Measurements from ENCODE around the gene MCMBP.

The MCMBP gene

DNA sequence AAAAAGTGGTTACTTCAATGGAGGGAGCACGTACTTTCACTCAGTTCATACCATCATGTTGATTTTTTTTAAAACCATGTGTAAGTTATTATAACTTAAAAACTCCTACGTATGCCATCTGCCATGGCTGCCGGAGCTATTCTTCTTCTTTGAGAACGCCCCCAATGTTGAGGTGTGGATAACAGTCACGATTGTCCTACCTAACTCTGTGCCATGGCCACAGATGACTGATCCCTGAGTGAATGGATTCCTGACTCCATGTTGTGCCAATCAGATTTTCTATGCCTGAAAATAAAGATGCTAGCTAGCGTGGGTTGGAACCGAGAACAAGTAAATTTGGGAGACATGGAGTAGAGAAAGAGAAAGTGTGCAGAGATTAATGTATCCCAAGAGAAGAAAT, 5.3 kb downstream of the MCMBP start:
- no CpG with 5 or more reads among the region's 7 CpGs for WGBS, 2 donors (ENCODE audit: extremely low coverage in 2 of 2, insufficient read length in 2 of 2, insufficient replicate concordance in 1 of 2)
- H2BK120ac ChIP-seq (ENCODE audit: low read depth, low read length) = no peak overlapping the region
- no peak overlapping the region for H2AFZ ChIP-seq (ENCODE audit: low read length)
- peaks cover 2 to 25% of the 10 kb centered on the region in 2 donors for H3K9me3 ChIP-seq (replicated peaks in 1 of 2; ENCODE audit: control insufficient read depth in 2 of 2, insufficient read depth in 1 of 2, low read depth in 1 of 2, low read length in 2 of 2)
- H3K18ac ChIP-seq (ENCODE audit: low read length) = no peak overlapping the region
- H3K27me3 ChIP-seq (ENCODE audit: control insufficient read depth in 3 of 3, insufficient read depth in 3 of 3, low read depth in 1 of 3, low read length in 3 of 3) = no peaks in the 10 kb centered on the region
- H3K4ac ChIP-seq (ENCODE audit: low read length) = no peak overlapping the region
- no peak overlapping the region for H2AK5ac ChIP-seq (ENCODE audit: low read depth, low read length)
- peaks cover 2% of the 10 kb centered on the region for H3K79me1 ChIP-seq (ENCODE audit: low read depth, low read length)
- no peak overlapping the region for H4K91ac ChIP-seq (ENCODE audit: low read depth, low read length, poor library complexity)
- peaks cover 2 to 47% of the 10 kb centered on the region in 2 donors for H3K36me3 ChIP-seq (replicated peaks in 1 of 2; ENCODE audit: control insufficient read depth in 2 of 2, insufficient read depth in 2 of 2, low read length in 2 of 2)
- H3K9ac ChIP-seq (ENCODE audit: low read depth, low read length, poor library complexity) = no peak overlapping the region
- H2BK12ac ChIP-seq (ENCODE audit: low read length) = no peak overlapping the region
- DNase-seq (ENCODE audit: low spot score) = no peak
- no peak overlapping the region for H3K14ac ChIP-seq (ENCODE audit: low read length)
- no peak overlapping the region for H3K27ac ChIP-seq (replicated peaks; ENCODE audit: low read length)
- H4K8ac ChIP-seq (ENCODE audit: low read depth, low read length) = no peak overlapping the region
- no peak overlapping the region for H2BK15ac ChIP-seq (ENCODE audit: low read length)
- no peak overlapping the region for H2BK5ac ChIP-seq (ENCODE audit: low read length)
- H3K4me1 ChIP-seq (ENCODE audit: control insufficient read depth in 2 of 2, insufficient read depth in 1 of 2, low read depth in 1 of 2, low read length in 2 of 2) = peaks cover 0 to 2% of the 10 kb centered on the region in 2 donors
- no peak overlapping the region for H3K23ac ChIP-seq (ENCODE audit: low read depth, low read length, poor library complexity)
- no peak overlapping the region for H3K4me3 ChIP-seq (ENCODE audit: low read length in 2 of 2)
- no peak overlapping the region for H3K4me2 ChIP-seq (ENCODE audit: insufficient read depth, low read length, poor library complexity, severe bottlenecking)

DNA sequence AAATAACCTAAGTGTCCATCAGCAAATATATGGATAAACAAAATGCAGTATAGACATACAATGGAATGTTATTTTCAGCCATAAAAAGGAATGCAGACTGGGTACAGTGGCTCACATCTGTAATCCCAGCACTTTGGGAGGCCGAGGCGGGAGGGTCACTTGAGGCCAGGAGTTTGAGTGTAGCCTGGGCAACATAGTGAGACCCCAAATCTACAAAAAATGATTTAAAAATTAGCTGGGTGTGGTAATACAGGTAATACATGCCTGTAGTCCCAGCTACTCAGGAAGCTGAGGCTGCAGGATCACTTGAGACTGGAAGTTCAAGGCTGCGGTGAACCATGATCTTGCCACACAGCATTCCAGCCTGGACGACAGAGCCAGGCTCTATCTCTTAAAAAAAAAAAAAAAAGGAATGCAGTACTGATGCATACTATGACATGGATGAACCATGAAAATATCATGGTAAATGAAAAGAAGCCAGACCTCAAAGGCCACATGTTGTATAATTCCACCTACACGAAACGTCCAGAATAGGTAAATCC, 6.9 kb downstream of the MCMBP start:
- H4K8ac ChIP-seq (ENCODE audit: low read depth, low read length) = no peak overlapping the region
- H3K14ac ChIP-seq (ENCODE audit: low read length) = no peak overlapping the region
- H3K23ac ChIP-seq (ENCODE audit: low read depth, low read length, poor library complexity) = no peak overlapping the region
- no peak overlapping the region for H2BK12ac ChIP-seq (ENCODE audit: low read length)
- peaks cover 0 to 2% of the 10 kb centered on the region in 2 donors for H3K4me1 ChIP-seq (ENCODE audit: control insufficient read depth in 2 of 2, insufficient read depth in 1 of 2, low read depth in 1 of 2, low read length in 2 of 2)
- no peak for DNase-seq (ENCODE audit: low spot score)
- H2BK15ac ChIP-seq (ENCODE audit: low read length) = no peak overlapping the region
- H3K36me3 ChIP-seq (replicated peaks in 1 of 2; ENCODE audit: control insufficient read depth in 2 of 2, insufficient read depth in 2 of 2, low read length in 2 of 2) = peaks cover 2 to 49% of the 10 kb centered on the region in 2 donors
- no peak overlapping the region for H2AK5ac ChIP-seq (ENCODE audit: low read depth, low read length)
- H3K4me2 ChIP-seq (ENCODE audit: insufficient read depth, low read length, poor library complexity, severe bottlenecking) = no peak overlapping the region
- no peak overlapping the region for H3K4me3 ChIP-seq (ENCODE audit: low read length in 2 of 2)
- H3K9ac ChIP-seq (ENCODE audit: low read depth, low read length, poor library complexity) = no peak overlapping the region
- H3K4ac ChIP-seq (ENCODE audit: low read length) = no peak overlapping the region
- peaks cover 5% of the 10 kb centered on the region for H3K79me1 ChIP-seq (ENCODE audit: low read depth, low read length)
- H2BK5ac ChIP-seq (ENCODE audit: low read length) = no peak overlapping the region
- no peak overlapping the region for H2AFZ ChIP-seq (ENCODE audit: low read length)
- H3K18ac ChIP-seq (ENCODE audit: low read length) = no peak overlapping the region
- H3K27me3 ChIP-seq (ENCODE audit: control insufficient read depth in 3 of 3, insufficient read depth in 3 of 3, low read depth in 1 of 3, low read length in 3 of 3) = no peaks in the 10 kb centered on the region
- H3K27ac ChIP-seq (replicated peaks; ENCODE audit: low read length) = no peak overlapping the region
- no peak overlapping the region for H2BK120ac ChIP-seq (ENCODE audit: low read depth, low read length)
- WGBS, 2 donors (ENCODE audit: extremely low coverage in 2 of 2, insufficient read length in 2 of 2, insufficient replicate concordance in 1 of 2) = no CpG with 5 or more reads among the region's 6 CpGs
- peaks cover 2 to 25% of the 10 kb centered on the region in 2 donors for H3K9me3 ChIP-seq (replicated peaks in 1 of 2; ENCODE audit: control insufficient read depth in 2 of 2, insufficient read depth in 1 of 2, low read depth in 1 of 2, low read length in 2 of 2)
- no peak overlapping the region for H4K91ac ChIP-seq (ENCODE audit: low read depth, low read length, poor library complexity)

DNA sequence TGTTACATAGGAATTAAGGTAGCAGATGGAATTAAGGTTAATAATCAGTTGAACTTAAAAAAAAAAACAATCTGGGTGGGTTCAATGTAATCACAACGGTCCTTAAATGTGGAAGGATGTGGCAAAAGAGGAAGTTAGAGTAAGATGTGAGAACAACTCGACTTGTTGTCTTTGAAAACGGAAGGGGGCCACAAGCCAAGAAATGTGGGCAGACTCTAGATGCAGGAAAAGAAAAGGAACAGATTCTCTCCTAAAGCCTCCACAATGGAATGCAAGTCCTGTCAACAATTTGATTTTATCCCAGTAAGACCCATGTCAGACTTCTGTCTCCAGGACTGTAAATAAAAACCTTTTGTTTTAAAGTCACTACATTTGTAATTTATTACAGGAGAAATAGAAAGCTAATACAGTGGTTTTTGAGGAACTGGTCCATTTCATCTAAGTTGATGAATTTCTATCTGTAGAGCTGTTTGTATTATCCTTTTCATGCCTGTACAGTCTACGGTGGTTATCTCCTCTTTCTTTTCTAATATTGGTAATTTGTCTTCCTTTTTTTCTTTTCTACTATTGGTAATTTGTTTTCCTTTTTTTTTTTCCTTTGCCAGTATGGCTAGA, 8.6 kb downstream of the MCMBP start:
- Histone ChIP-seq H3K4ac (ENCODE audit: low read length) (no peak overlapping the region), H3K4me1 (ENCODE audit: control insufficient read depth in 2 of 2, insufficient read depth in 1 of 2, low read depth in 1 of 2, low read length in 2 of 2) (no peaks in the 10 kb centered on the region), H3K4me2 (ENCODE audit: insufficient read depth, low read length, poor library complexity, severe bottlenecking) (no peak overlapping the region), H3K9me3 (replicated peaks in 1 of 2; ENCODE audit: control insufficient read depth in 2 of 2, insufficient read depth in 1 of 2, low read depth in 1 of 2, low read length in 2 of 2) (peaks cover 2 to 25% of the 10 kb centered on the region in 2 donors), H3K36me3 (replicated peaks in 1 of 2; ENCODE audit: control insufficient read depth in 2 of 2, insufficient read depth in 2 of 2, low read length in 2 of 2) (peaks cover 2 to 51% of the 10 kb centered on the region in 2 donors), H2AFZ (ENCODE audit: low read length) (no peak overlapping the region), H3K27me3 (ENCODE audit: control insufficient read depth in 3 of 3, insufficient read depth in 3 of 3, low read depth in 1 of 3, low read length in 3 of 3) (no peaks in the 10 kb centered on the region), H3K18ac (ENCODE audit: low read length) (no peak overlapping the region), H3K14ac (ENCODE audit: low read length) (no peak overlapping the region), H2BK120ac (ENCODE audit: low read depth, low read length) (no peak overlapping the region), H2BK15ac (ENCODE audit: low read length) (no peak overlapping the region), H4K8ac (ENCODE audit: low read depth, low read length) (no peak overlapping the region), H3K4me3 (ENCODE audit: low read length in 2 of 2) (no peak overlapping the region), H3K9ac (ENCODE audit: low read depth, low read length, poor library complexity) (no peak overlapping the region), H3K23ac (ENCODE audit: low read depth, low read length, poor library complexity) (no peak overlapping the region), H2BK12ac (ENCODE audit: low read length) (no peak overlapping the region), H3K79me1 (ENCODE audit: low read depth, low read length) (peaks cover 3% of the 10 kb centered on the region), H4K91ac (ENCODE audit: low read depth, low read length, poor library complexity) (no peak overlapping the region), H2BK5ac (ENCODE audit: low read length) (no peak overlapping the region), H2AK5ac (ENCODE audit: low read depth, low read length) (no peak overlapping the region), H3K27ac (replicated peaks; ENCODE audit: low read length) (no peak overlapping the region)
- DNase-seq (ENCODE audit: low spot score) = no peak
- WGBS, 2 donors (ENCODE audit: extremely low coverage in 2 of 2, insufficient read length in 2 of 2, insufficient replicate concordance in 1 of 2) = no CpG with 5 or more reads among the region's 4 CpGs

- Histone ChIP-seq H3K36me3 (replicated peaks in 1 of 2; ENCODE audit: control insufficient read depth in 2 of 2, insufficient read depth in 2 of 2, low read length in 2 of 2) (peaks cover 2 to 57% of the 10 kb centered on the region in 2 donors), H3K27me3 (ENCODE audit: control insufficient read depth in 3 of 3, insufficient read depth in 3 of 3, low read depth in 1 of 3, low read length in 3 of 3) (no peaks in the 10 kb centered on the region), H4K8ac (ENCODE audit: low read depth, low read length) (no peak overlapping the region), H3K79me1 (ENCODE audit: low read depth, low read length) (peaks cover 3% of the 10 kb centered on the region), H3K23ac (ENCODE audit: low read depth, low read length, poor library complexity) (no peak overlapping the region), H3K4me2 (ENCODE audit: insufficient read depth, low read length, poor library complexity, severe bottlenecking) (no peak overlapping the region), H3K9me3 (replicated peaks in 1 of 2; ENCODE audit: control insufficient read depth in 2 of 2, insufficient read depth in 1 of 2, low read depth in 1 of 2, low read length in 2 of 2) (peaks cover 2 to 25% of the 10 kb centered on the region in 2 donors), H3K14ac (ENCODE audit: low read length) (no peak overlapping the region), H3K27ac (replicated peaks; ENCODE audit: low read length) (no peak overlapping the region), H2AK5ac (ENCODE audit: low read depth, low read length) (no peak overlapping the region), H2BK15ac (ENCODE audit: low read length) (no peak overlapping the region), H2BK5ac (ENCODE audit: low read length) (no peak overlapping the region), H2BK12ac (ENCODE audit: low read length) (no peak overlapping the region), H3K9ac (ENCODE audit: low read depth, low read length, poor library complexity) (no peak overlapping the region), H2AFZ (ENCODE audit: low read length) (no peak overlapping the region), H3K18ac (ENCODE audit: low read length) (no peak overlapping the region), H3K4me1 (ENCODE audit: control insufficient read depth in 2 of 2, insufficient read depth in 1 of 2, low read depth in 1 of 2, low read length in 2 of 2) (no peaks in the 10 kb centered on the region), H3K4ac (ENCODE audit: low read length) (no peak overlapping the region), H2BK120ac (ENCODE audit: low read depth, low read length) (no peak overlapping the region), H4K91ac (ENCODE audit: low read depth, low read length, poor library complexity) (no peak overlapping the region), H3K4me3 (ENCODE audit: low read length in 2 of 2) (no peak overlapping the region)
- WGBS, 2 donors (ENCODE audit: extremely low coverage in 2 of 2, insufficient read length in 2 of 2, insufficient replicate concordance in 1 of 2) = no CpG with 5 or more reads among the region's 1 CpG
- no peak for DNase-seq (ENCODE audit: low spot score)
These were observed 10.1 kb downstream of the MCMBP start for GRCh38 chr10:119862524-119862923.

Measured in neuronal stem cell (in vitro differentiated cells).